BLaER1 (cell line): Measurements from ENCODE around the gene CLSTN3.

Experiments
- H3K27ac ChIP-seq: shearing (Covaris generic); formaldehyde crosslinking; 2 replicates; pipeline ENCODE4 v1.8.1; 2022
- H3K27me3 ChIP-seq: shearing (Covaris generic); formaldehyde crosslinking; 2 replicates; pipeline ENCODE4 v1.8.1; 2022
- H3K36me3 ChIP-seq: shearing (Covaris generic); formaldehyde crosslinking; 2 replicates; pipeline ENCODE4 v1.8.1; 2022
- H3K4me1 ChIP-seq: shearing (Covaris generic); formaldehyde crosslinking; 2 replicates; pipeline ENCODE4 v1.8.1; 2022
- H3K4me2 ChIP-seq: shearing (Covaris generic); formaldehyde crosslinking; 2 replicates; pipeline ENCODE4 v1.8.1; 2022
- H3K4me3 ChIP-seq: shearing (Covaris generic); formaldehyde crosslinking; 2 replicates; pipeline ENCODE4 v1.8.1; 2022
- H3K9ac ChIP-seq: shearing (Covaris generic); formaldehyde crosslinking; 2 replicates; pipeline ENCODE4 v1.8.1; 2022
- H3K9me3 ChIP-seq: shearing (Covaris generic); formaldehyde crosslinking; 2 replicates; pipeline ENCODE4 v1.8.1; 2022
- H4K20me1 ChIP-seq: shearing (Covaris generic); formaldehyde crosslinking; 2 replicates; pipeline ENCODE4 v1.8.1; 2022
- Cebpa-rat ChIP-seq: shearing (Covaris generic); IDR thresholded peaks from 2 replicates; pipeline ENCODE4 v1.8.1; 2022

CLSTN3 gene

DNA sequence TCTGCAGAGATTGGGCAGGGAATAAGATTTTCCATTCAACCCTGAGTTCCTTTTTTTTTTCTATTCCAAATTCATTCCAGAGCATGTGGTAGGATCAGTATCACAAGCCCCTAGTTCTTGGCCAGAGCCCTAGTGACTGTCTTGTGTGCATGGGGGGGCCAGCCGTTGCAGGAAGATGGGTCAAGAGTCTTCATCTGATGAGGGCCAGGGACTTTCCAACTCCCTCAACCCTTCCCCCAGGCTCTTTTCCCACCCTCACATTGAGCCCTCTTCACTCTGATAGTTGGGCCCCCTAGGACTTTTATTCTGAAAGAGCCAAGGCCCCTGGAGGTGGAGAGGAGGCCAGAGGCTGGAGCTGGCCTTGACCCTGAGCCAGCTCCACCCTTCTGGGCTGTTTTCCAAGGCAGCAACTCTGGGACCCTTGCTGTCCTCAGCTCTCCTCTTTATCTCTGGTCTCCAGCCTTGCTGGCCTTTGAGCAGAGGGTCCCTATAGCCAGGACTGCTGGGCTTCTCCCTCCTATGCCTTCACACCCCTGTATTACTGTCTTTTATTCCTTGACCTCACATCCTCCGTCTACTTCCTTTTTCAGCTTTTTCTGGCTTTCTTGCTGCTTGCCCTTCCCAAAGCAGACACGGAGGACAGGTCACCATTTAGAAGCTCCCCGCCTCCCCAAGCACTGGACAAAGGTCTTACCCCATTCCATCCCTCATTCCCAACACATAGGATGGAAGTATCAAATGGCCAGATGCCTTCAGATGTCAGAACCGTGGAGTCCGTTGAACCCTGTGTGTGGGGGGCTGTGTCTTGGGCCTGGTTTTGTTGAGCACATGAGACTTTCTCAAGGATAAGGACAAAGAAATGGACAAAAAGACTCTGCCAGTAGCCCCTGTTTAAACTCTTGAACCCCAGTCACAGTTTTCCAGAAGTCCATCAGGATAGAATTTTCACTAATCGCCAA is 7.1 kb upstream of the CLSTN3 start:
- Histone ChIP-seq H3K27ac (no peak overlapping the region), H3K4me3 (no peak overlapping the region), H3K4me1 (no peaks in the 10 kb centered on the region), H3K27me3 (no peaks in the 10 kb centered on the region), H3K4me2 (no peak overlapping the region), H4K20me1 (no peaks in the 10 kb centered on the region), H3K9me3 (no peaks in the 10 kb centered on the region), H3K36me3 (no peaks in the 10 kb centered on the region), H3K9ac (no peak overlapping the region)
- TF ChIP-seq Cebpa-rat = no peak

DNA sequence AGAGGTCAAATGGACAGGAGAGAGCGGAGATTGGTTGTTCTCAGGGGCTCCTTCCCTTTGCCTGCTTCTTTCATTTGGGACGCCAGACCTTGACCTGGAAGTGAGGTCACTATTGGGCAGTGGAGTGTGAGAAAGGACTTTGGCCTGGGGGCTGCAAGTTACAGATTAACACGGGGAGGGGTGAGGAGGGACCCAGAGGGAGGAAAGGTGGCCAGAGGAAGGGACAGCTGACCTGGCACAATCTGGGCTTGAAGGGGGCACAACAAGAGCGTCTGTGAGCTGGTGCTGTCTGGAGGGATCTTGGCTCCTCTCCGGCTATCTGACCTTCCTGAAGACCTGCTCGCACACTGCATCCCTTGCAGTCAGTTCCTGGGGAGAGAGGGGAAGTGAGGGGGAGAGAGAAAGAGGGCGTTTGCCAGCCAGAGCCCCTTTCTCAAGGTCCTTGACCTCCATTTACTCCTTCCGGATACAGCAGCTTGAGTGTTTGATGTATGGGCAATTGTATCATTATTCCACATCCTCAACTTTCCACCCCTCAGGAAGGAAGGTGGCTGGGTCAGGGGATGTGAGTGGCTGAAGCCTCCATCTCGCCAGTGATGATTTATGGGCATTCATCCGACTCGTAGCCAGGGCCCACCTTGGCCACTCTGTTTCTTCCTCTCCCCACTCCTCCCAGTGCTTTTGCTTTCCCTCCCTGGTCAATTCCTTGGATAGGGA is 6.2 kb upstream of the CLSTN3 start:
- Histone ChIP-seq H3K9ac (no peak overlapping the region), H3K4me2 (no peak overlapping the region), H3K4me3 (no peak overlapping the region), H3K36me3 (no peaks in the 10 kb centered on the region), H3K9me3 (no peaks in the 10 kb centered on the region), H3K27me3 (no peaks in the 10 kb centered on the region), H4K20me1 (no peaks in the 10 kb centered on the region), H3K4me1 (peaks cover 3% of the 10 kb centered on the region), H3K27ac (no peak overlapping the region)
- TF ChIP-seq Cebpa-rat = no peak

DNA sequence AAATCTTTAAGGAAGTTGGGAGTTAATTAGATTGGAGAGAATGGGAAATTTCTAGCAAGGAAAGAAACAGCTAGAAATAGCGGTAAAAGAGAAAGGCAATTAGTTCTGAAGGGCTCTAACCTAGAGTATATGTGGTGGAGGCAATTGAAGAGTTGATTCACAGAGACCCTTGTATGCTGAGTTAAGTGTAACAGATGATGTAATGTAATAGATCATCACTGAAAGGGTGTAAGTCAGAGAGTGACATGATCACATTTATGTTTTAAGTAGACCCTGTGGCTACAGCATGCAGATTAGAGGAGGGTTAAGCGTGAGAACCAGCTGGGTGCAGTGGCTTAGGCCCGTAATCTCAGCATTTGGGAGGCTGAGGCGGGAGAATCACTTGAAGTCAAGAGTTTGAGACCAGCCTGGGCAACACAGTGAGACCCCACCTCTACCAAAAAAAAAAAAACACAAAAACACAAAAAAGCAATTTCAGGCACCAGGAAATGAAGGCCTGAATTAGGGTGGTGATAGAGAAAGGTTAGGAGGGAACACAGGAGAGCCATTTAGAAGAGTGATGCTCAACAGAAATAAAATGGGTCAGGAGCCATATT is 4.4 kb upstream of the CLSTN3 start:
- no peak for TF ChIP-seq Cebpa-rat
- H3K27ac ChIP-seq = no peak overlapping the region
- no peak overlapping the region for H3K4me2 ChIP-seq
- H3K27me3 ChIP-seq = no peaks in the 10 kb centered on the region
- no peaks in the 10 kb centered on the region for H3K36me3 ChIP-seq
- no peaks in the 10 kb centered on the region for H3K9me3 ChIP-seq
- H3K4me1 ChIP-seq = peaks cover 12% of the 10 kb centered on the region
- H4K20me1 ChIP-seq = no peaks in the 10 kb centered on the region
- H3K4me3 ChIP-seq = no peak overlapping the region
- no peak overlapping the region for H3K9ac ChIP-seq

DNA sequence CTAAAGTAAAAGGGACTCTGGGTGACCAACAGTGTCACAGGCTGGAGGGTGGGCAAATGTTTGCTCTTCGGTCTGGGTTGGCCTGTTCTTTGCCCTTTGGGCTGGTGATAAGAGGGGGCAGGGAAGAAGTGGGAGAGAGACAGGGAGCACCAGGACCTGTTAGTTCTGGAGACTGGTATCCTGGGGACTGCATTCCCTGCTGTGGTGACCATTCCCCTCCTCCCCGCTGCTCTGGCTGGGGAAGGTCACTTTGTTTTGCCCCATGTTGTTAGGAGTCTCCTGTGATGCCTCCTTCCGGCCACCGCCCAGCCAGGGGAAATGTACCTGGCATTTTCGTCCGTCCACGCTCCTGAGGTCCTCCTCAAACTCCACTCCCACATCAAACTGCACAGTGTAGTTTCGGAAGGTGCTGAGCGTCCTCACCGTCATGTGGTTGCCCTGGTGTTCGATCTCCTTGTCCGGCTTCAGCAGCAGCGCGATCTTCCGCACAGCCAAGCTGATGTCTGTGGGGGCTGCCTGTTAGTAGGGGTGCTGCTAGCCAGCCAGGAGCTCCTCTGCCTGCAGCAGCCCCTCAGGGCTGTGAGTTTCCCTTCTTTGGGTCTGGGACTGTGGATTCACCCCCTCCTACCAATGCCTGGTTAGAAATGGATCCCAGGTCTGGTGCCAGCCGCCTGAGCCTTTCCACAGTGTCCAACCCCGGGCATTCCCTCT is 2.1 kb upstream of the CLSTN3 start:
- H3K4me3 ChIP-seq = no peak overlapping the region
- no peak for TF ChIP-seq Cebpa-rat
- H4K20me1 ChIP-seq = peaks cover 9% of the 10 kb centered on the region; the same call in 1 of the 2 replicates
- H3K27me3 ChIP-seq = no peaks in the 10 kb centered on the region
- H3K27ac ChIP-seq = no peak overlapping the region
- H3K4me2 ChIP-seq = no peak overlapping the region
- H3K4me1 ChIP-seq = peaks cover 36% of the 10 kb centered on the region
- no peaks in the 10 kb centered on the region for H3K9me3 ChIP-seq
- H3K9ac ChIP-seq = no peak overlapping the region
- peaks cover under 1% of the 10 kb centered on the region; the same call in 1 of the 2 replicates for H3K36me3 ChIP-seq

DNA sequence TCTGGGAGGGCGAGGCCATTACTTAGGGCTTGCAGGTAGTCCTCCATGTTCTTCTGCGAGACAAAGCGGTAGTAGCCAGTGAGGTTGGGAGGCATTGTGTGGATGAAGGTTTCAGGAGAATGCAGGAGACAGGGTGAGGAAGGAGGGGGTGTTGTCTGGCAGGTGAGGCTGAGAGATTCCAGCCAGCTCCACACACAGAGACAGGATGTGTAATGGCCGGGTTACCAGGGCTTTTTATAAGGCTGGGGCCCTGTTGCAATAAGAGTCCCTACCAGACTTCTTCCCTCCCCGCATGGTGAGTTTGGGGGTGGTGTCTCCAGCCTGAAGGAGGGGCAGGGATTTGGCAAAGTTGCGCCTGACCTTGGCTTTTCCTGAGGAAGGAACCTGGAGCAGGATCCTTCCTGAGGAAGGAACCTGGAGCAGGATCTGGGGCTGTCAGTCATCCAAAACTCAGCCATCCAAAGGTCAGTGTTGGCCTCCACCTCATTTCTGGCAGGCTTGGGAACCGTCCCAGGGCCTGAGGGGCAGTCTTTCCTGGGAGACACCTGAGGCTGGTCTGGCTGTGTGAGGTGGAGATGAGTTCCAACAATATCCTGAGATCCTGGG is 1.4 kb upstream of the CLSTN3 start, which contains the start of gene RBP5:
Gene RBP5 (minus strand): TSS at position 209 of the 606 bp plus-strand sequence. CDS start 114 bp downstream, at position 95.
- peak within 1 kb of the TSS; percentile 88 for H3K4me3 ChIP-seq
- no peaks in the 10 kb centered on the region for H3K9me3 ChIP-seq
- peak within 1 kb of the TSS; percentile 73 for H3K27ac ChIP-seq
- no peak for TF ChIP-seq Cebpa-rat
- peak within 1 kb of the TSS; percentile 97 for H3K4me2 ChIP-seq
- H4K20me1 ChIP-seq = peaks cover 12% of the 10 kb centered on the region; the same call in 1 of the 2 replicates
- no peaks in the 10 kb centered on the region for H3K27me3 ChIP-seq
- H3K9ac ChIP-seq = peak within 1 kb of the TSS; percentile 84
- H3K36me3 ChIP-seq = peaks cover 8% of the 10 kb centered on the region
- H3K4me1 ChIP-seq = peaks cover 40% of the 10 kb centered on the region

DNA sequence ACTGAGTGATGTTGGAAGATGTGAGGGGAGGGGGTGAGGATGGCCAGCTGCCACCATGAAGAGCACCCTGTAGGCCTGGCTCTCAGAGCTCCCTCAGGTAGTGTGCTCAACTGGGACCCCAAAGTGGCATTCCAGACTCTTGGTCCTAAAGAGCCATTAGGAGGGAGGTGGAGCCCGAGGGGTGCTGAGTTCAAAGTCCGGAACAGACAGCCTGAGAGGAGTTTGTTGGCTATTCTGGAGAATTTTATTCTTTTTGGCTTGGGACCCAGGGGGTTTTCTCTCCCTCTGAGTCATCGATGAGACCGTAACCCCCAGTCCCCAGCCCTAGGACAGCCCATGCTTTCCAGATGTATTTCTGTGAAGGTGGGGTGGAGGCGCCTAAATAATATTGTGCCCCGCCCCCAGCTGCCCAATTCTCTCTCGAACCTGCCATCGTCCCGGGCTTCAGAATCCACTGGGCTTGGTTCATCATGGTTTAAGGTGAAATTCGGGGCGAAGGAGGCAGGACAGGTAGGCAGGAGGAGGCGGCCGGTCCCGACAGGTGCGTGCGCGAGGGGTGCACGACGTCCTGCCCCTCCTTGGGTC is 792 bp upstream of the CLSTN3 start:
- Histone ChIP-seq H3K9me3 (no peaks in the 10 kb centered on the region), H3K27me3 (no peaks in the 10 kb centered on the region), H4K20me1 (peaks cover 12% of the 10 kb centered on the region; the same call in 1 of the 2 replicates), H3K4me3 (peak overlapping the region; percentile 88), H3K36me3 (peaks cover 13% of the 10 kb centered on the region), H3K9ac (peak overlapping the region; percentile 84), H3K4me2 (peak overlapping the region; percentile 97), H3K27ac (peak overlapping the region; percentile 73), H3K4me1 (peaks cover 40% of the 10 kb centered on the region)
- no peak for TF ChIP-seq Cebpa-rat

GRCh38 chr12:7130701-7131501 is 730 bp downstream of the CLSTN3 start:
- H3K4me3 ChIP-seq = peak overlapping the region; percentile 88
- H4K20me1 ChIP-seq = peaks cover 12% of the 10 kb centered on the region; the same call in 1 of the 2 replicates
- peak overlapping the region; percentile 84 for H3K9ac ChIP-seq
- H3K27me3 ChIP-seq = no peaks in the 10 kb centered on the region
- H3K4me2 ChIP-seq = peak overlapping the region; percentile 97
- H3K27ac ChIP-seq = peak overlapping the region; percentile 74
- peaks cover 40% of the 10 kb centered on the region for H3K4me1 ChIP-seq
- H3K9me3 ChIP-seq = no peaks in the 10 kb centered on the region
- H3K36me3 ChIP-seq = peaks cover 29% of the 10 kb centered on the region
- TF ChIP-seq Cebpa-rat = no peak

DNA sequence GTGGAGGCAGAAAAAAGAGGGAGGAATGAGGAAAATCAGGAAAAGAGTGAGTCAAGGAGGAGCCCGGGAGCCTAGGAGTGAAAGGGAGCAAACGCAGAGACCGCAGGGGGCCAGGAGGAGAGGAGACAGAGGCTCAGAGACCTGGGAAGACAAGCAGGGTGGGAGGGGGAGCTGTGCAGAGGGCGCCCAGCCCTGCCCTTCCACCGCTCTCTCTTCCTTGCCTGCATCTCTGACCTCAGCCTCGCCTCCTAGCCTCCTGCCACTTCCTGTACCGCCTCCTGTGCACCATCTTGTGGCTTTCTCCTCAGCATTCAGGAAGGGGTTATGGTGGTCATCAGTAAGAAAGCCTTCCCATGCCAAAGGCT is 1.3 kb downstream of the CLSTN3 start:
- peak overlapping the region; percentile 88 for H3K4me3 ChIP-seq
- H3K27ac ChIP-seq = peak overlapping the region; percentile 74; the same call in 1 of the 2 replicates
- no peaks in the 10 kb centered on the region for H3K27me3 ChIP-seq
- H4K20me1 ChIP-seq = peaks cover 12% of the 10 kb centered on the region; the same call in 1 of the 2 replicates
- TF ChIP-seq Cebpa-rat = no peak
- no peaks in the 10 kb centered on the region for H3K9me3 ChIP-seq
- peak overlapping the region; percentile 84 for H3K9ac ChIP-seq
- H3K36me3 ChIP-seq = peaks cover 34% of the 10 kb centered on the region
- peak overlapping the region; percentile 97 for H3K4me2 ChIP-seq
- H3K4me1 ChIP-seq = peaks cover 40% of the 10 kb centered on the region
